Measurements from ENCODE around the gene TANC1. TPM values are rescaled to one million over a fixed set of nuclear protein-coding genes. Genes with fewer than 3 reads are reported as not detected.

Gene TANC1
- total RNA-seq, 1 experiment from 2014 or later, result 7.8 TPM

DNA sequence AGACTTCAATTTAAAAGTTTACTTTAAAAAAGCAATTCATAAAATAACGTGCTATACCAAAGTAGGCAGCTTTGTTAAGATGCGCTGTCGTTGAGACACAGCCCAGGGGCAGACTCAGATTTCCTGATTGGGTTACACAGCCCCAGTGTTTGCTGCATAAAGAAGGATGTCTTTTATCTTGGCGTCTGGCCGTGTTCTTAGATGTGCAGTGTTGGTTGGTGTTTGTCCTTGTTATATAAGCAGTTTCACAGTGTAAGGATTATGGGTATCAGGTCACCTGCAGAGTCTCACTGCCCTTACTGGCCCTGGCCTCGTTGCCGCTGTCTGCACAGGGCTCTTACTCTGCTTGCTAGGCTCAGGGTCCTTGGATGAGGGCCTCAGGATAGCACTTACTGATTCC is 209.5 kb downstream of the TANC1 start:
- no peak for DNase-seq (ENCODE audit: low read depth)
- in situ Hi-C loops (cut with HindIII; ENCODE audit: low pct_unique_long_range_greater_than_20kb, low sequenced_read_pairs), result no loop called here

DNA sequence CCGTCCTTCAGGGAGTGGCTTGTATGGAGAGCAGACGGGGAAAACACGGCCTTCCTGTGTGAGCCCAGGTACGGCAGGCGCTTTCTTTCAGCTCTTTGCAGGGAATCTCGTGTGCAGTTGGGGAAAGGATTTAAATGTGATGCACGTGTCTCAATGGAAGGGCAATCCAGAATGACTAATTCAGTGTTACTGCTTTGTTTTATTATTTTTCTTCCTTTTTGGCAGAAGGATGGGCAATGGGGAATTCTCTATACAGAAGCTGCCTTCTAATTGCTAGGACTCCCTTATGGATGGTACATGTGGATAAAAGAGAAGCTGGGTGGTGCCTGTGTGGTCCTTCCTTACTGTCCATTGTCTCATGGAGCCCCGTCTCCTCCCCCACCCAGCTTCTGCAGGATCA is 210.7 kb downstream of the TANC1 start:
- in situ Hi-C loops (cut with HindIII; ENCODE audit: low pct_unique_long_range_greater_than_20kb, low sequenced_read_pairs), result no loop called here
- no peak for DNase-seq (ENCODE audit: low read depth)

DNA sequence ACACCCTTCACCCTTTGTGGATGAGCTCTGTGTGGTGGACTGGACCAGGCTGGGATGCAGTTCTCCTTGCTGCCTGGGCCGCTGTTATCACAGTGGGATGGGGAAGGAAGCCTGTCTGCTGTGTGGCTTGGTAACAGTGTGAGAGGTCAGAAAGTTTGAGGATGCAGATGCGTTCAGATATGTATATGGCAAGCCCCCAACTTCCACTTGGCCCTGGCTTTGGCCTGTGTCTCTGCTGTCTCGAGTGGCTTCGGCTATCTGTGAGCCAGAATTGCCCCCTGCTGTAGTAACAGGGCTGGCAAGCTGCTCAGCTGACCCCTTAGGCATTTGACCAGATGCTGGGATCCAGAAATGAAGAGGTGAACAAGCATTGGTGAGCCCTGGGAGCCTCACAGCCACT is 211.3 kb downstream of the TANC1 start:
- DNase-seq (ENCODE audit: low read depth), result no peak
- in situ Hi-C loops (cut with HindIII; ENCODE audit: low pct_unique_long_range_greater_than_20kb, low sequenced_read_pairs), result no loop called here

DNA sequence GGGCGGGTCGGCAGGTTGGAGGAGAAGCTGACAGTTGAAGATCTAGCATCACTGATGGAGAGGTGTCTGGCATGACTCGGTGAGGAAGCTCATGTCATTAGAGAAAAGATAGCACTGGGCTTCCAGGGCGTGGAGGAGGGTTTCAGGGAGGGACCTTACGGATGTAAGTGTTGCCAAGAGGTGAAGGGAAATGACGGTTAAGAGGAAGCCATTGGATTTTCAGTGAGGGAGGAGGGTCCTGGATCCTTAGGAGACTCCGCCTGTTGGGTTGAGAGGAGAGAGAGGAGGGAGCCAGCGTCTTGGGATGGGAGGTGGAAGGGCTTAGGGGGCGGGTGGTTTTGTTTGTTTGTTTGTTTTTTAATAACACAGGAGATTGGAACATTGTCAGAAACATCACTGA is 214.9 kb downstream of the TANC1 start:
- in situ Hi-C loops (cut with HindIII; ENCODE audit: low pct_unique_long_range_greater_than_20kb, low sequenced_read_pairs), result no loop called here
- DNase-seq (ENCODE audit: low read depth), result no peak

DNA sequence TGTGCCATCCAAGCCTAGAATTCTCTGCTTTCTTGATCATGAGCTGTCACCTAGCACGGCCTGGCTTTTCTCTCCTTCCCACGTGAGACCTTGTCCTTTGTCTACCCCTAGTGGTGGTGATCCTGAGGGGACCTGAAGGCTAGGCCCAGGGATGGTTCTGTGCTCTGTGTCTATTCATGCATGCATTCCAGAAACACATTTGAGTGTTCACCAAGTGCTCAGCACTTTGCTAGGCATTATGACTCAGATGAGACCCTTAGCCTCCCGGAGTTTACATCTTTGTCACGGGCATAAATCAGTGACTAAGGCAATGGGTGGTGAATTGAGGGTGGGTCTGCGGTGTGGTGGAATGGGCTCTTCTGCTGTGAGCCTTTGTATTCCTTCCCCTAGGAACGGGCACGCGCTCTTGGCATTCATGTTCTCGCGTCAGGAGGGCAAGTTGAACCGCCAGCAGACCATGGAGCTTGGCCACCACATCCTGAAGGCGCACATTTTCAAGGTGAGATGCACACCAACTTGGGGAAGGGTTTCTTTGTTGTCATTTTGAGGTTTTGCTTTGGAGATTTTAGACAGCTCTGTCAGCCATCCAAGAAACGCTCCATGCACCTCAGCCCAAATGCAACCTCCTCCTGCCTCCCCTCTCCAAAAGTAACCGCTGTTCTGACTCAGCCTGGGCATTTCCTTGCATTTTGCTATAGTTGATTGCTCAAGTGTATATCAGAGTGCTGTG is 217.1 kb downstream of the TANC1 start:
- peak; percentile 98 for DNase-seq (ENCODE audit: low read depth)
- in situ Hi-C loops (cut with HindIII; ENCODE audit: low pct_unique_long_range_greater_than_20kb, low sequenced_read_pairs), result no loop called here

DNA sequence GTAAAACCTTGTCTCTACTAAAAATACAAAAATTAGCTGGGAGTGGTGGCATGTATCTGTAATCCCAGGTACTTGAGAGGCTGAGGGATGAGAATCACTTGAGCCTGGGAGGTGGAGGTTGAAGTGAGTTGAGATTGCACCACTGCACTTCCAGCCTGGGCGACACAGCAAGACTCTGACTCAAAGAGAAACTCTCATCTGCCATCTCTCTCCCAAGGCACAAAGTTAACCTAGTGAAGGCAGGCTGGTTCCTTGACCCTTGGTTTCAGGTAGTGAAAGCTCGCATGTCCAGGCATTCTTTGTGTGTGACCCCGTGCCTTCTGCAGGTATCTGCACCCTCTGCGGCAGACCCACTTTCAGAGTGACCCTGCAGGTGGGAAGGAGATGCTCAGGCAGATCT is 218.0 kb downstream of the TANC1 start:
- DNase-seq (ENCODE audit: low read depth), result no peak
- in situ Hi-C loops (cut with HindIII; ENCODE audit: low pct_unique_long_range_greater_than_20kb, low sequenced_read_pairs), result no loop called here

DNA sequence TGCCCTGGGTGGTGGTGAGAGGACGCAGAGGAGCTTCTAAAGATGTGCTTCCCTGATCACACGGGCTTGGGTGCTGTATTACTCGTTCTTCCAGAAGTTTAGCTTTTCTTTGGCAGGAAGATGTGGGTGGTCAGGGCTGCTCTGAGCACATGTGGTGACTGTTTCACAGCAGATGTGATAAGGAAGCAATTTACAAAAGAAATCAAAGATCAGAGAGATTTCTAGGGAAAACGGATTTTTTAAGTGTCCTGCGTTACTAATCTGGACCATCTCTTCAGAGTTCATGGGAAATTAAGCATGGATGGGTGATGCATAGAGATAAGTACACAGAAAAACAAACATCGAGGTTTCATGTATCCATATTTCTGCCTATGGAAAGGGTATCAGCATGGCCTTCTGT is 218.7 kb downstream of the TANC1 start:
- DNase-seq (ENCODE audit: low read depth), result peak; percentile 12
- in situ Hi-C loops (cut with HindIII; ENCODE audit: low pct_unique_long_range_greater_than_20kb, low sequenced_read_pairs), result no loop called here

DNA sequence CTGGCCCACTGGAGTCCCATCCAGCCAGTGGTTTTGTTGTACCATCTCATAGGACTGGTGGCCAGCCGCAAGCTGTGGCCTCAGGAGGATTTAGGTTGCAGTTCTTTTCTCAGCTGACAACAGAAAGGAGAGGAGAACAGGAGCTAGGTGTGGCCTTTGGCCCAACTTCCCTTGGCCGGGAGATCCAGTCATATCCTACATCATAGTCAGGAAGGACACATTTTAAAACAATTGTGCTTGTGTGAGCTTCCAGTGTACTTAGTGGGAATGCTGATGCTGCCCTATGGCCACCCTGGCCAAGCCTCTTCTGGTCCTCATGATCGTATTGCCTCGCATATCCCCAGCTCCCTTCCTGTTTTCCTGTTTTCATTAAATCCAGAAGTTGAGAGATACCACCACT is 220.0 kb downstream of the TANC1 start:
- no peak for DNase-seq (ENCODE audit: low read depth)
- in situ Hi-C loops (cut with HindIII; ENCODE audit: low pct_unique_long_range_greater_than_20kb, low sequenced_read_pairs), result no loop called here

DNA sequence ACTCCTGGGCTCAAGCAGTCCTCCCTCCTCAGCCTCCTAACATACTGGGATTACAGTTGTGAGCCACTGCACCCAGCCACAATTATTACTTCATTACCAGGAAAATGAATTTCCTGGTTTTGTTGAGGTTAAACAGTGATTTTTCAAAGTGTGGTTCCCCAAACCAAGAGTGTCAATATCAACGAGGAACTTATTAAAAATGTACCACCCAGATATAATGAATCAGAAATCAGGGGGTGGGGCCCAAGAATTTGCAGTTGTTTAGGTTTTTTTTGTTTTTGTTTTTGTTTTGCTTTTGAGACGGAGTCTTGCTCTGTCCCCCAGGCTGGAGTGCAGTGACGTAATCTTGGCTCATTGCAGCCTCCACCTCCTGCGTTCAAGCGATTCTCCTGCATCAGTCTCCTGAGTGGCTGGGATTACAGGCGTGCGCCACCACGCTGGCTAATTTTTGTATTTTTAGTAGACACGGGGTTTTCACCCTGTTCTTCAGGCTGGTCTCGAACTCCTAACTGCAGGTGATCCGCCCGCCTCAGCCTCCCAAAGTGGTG is 224.0 kb downstream of the TANC1 start:
- in situ Hi-C loops (cut with HindIII; ENCODE audit: low pct_unique_long_range_greater_than_20kb, low sequenced_read_pairs), result no loop called here
- no peak for DNase-seq (ENCODE audit: low read depth)

DNA sequence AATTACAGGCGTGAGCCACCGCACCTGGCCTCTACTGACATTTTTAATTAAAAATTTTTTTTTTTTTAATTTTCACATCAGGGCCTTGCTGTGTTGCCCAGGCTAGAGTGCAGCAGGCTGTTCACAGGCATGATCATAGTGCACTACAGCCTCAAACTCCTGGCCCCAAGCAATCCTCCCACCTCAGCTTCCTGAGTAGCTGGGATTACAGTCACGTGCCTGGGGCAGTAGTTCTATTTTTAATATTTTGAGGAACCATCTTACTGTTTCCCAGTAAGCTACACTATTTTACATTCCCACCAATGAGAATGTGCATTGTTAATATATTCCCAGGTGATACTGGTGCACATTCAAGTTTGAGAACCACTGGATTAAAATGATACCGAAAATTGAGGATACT is 225.4 kb downstream of the TANC1 start:
- DNase-seq (ENCODE audit: low read depth), result no peak
- in situ Hi-C loops (cut with HindIII; ENCODE audit: low pct_unique_long_range_greater_than_20kb, low sequenced_read_pairs), result no loop called here

DNA sequence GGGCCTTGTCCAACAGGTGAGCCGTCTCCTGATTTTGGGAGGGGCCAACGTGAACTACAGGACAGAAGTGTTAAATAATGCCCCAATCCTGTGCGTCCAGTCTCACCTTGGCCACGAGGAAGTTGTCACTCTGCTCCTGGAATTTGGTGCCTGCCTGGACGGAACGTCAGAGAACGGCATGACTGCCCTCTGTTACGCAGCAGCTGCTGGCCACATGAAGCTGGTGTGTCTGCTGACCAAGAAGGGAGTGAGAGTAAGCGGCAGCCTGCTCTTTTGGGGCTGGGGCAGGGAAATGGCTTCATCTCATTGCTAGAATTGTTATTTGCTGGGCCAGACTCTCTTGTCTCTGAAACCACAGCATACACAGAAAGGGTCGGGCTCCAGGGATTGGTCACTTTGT is 225.8 kb downstream of the TANC1 start:
- in situ Hi-C loops (cut with HindIII; ENCODE audit: low pct_unique_long_range_greater_than_20kb, low sequenced_read_pairs), result no loop called here
- no peak for DNase-seq (ENCODE audit: low read depth)

DNA sequence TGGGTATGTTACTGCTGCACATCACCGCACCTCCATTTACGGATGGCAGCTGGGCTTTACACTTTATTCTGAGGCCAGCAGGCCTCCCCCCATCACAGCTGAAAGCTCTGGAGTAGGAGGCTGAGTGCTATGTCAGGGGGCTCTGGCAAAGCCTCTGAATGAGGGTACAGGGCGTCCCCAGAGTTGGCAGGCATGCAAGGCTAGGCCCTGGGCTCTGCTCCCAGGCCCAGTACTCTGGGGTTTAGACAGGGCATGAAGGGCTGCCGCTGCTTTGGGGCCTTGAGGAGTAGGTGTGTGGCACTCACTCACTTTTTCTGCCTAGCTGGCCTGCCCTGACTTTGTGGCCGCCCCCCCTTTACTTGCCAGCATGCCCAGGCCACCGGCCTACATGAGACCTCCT is 227.3 kb downstream of the TANC1 start:
- in situ Hi-C loops (cut with HindIII; ENCODE audit: low pct_unique_long_range_greater_than_20kb, low sequenced_read_pairs), result no loop called here
- DNase-seq (ENCODE audit: low read depth), result no peak

DNA sequence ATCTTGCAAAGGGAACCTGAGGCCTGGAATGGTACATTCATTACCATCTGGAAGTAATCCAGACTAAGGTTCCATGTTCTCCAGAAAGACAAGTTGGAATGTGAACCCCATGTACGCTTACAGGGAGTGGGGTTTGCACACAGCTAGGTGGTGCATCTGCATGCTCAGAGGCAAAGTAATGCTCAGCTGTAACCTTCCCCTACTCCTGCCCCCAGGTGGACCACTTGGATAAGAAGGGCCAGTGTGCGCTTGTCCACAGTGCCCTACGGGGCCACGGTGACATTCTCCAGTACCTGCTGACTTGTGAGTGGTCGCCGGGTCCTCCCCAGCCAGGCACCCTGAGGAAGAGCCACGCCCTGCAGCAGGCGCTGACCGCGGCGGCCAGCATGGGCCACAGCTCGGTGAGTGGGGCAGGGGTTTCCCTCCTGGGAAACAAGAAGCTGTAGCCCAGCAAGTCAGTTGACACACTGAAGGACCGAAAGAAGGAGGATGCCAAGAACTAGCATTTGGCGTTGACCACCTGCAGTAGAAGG is 228.0 kb downstream of the TANC1 start:
- in situ Hi-C loops (cut with HindIII; ENCODE audit: low pct_unique_long_range_greater_than_20kb, low sequenced_read_pairs), result no loop called here
- DNase-seq (ENCODE audit: low read depth), result no peak

DNA sequence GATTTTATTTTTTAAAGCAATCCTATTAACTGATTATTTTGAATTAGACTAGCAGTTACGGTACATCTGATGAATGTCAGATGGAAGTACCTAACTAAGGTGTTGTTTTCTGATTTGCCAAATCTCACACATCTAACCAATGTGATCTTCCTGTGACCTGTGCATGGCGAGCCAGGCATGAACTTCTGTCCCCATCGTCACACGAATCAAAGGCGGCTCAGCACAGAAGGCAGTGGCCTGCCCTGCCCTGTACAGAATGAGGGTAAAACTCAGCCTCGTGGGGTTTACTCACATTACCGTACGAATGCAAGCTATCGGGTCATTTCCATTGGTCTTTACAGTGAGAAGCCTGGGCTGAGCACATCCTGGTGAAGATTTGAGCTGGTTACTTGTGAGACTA is 230.8 kb downstream of the TANC1 start:
- in situ Hi-C loops (cut with HindIII; ENCODE audit: low pct_unique_long_range_greater_than_20kb, low sequenced_read_pairs), result no loop called here
- DNase-seq (ENCODE audit: low read depth), result no peak

DNA sequence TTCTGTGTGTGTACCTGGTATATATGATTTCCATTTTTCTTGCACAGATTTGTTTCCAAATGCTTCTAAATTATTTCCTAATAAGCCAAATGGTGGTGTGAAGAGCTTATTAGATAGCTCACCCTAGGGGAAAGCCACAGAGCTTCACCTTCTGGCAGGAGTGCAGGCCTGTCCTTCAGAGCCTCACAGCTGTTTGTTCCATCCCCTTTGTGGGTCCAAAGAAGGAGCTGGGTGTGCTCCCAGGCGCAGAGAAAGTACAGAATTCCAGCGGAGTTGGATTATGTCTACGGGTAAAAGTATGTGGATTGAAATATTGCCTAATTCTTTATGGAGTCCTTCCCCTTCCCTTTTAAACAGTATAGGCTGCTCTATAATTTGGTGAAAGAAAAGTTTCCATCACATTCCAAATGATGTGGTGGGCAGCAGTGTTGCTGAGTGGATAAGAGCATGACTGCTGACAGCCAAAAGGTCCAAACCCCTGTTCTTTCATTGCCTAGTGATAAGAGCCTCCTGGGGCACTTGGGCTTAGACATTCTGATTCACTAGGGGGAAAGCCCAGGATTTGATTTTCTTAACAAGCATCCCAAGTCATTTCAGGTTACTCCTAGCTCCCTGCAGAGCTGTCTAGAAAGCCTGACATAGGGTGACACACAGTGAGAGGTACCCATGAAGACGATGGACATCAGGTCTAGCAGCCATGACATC is 231.5 kb downstream of the TANC1 start:
- DNase-seq (ENCODE audit: low read depth), result no peak
- in situ Hi-C loops (cut with HindIII; ENCODE audit: low pct_unique_long_range_greater_than_20kb, low sequenced_read_pairs), result no loop called here

DNA sequence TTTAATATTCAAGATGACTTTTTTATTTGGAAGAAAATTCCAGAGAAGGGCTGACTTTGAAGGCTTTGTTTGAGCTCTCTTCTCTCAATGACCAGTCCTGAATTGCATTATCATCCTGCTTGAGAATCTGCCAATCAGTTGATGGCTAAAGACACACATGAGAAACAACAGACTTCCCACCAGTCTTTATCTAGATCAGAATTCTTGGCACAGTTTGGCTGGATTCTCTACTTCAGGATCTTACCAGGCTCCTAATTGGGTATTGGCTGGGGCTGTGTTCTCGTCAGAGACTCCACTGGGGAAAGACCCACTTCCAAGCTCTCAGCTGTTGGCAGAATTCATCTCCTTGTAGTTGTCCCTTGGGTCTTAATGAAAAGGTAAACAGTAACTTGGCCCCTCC is 232.1 kb downstream of the TANC1 start:
- in situ Hi-C loops (cut with HindIII; ENCODE audit: low pct_unique_long_range_greater_than_20kb, low sequenced_read_pairs), result no loop called here
- DNase-seq (ENCODE audit: low read depth), result no peak

DNA sequence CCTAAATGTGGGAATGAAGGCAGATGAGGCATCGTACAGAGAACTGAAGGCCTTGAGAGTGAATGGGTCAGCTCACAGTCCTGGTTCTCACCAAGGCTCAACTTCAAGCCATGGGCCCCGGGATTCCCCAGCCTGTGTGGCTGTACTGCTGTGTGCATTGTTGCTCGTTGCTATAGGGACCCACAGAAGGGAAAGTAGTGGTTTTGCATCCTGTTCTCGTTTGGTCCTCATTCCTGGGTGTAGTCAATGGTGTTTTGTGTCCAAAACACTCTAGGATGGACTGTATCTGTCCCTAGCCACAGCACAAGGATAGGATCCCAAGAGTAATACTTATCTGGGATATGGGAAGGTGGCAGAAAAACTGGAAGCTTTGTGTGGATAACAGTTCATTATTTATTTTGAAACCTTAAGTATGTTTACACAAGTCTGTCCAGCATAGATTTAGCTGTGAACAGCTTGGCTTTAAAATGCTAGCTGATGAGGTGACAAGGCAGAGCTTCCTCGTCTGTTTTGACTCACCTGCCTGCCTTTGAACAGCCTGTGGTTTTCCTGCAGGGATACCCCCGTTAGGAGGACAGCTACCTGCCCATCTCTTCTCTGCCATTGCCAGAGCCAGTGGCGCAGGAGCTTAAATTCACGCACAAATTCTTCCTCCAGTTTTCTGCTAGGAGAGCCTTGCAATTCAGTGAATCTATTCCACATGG is 233.1 kb downstream of the TANC1 start:
- in situ Hi-C loops (cut with HindIII; ENCODE audit: low pct_unique_long_range_greater_than_20kb, low sequenced_read_pairs), result no loop called here
- no peak for DNase-seq (ENCODE audit: low read depth)

DNA sequence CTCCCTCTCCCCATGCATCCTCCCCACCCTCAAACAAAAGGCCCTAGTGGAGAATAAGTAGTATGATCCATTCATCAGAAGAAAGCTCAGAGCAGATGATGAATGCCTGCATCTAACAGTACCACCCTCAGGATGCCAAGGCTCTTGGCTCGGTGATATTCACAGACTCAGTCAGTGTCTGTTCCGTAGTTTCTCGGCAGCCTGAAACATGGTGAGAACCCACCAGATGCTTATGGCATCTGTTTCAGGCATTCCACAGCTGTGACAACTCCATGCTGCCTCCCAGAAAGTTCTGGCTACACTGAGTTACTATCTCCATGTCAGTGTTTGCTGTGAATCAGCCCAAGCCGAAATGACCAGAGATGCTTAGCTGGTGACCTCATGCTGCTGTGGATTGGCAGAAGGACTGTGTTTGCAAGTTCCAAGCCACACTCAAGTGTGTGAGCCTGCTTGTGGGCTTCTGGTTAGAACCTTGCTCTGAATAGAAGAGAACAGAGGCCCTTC is 234.2 kb downstream of the TANC1 start:
- DNase-seq (ENCODE audit: low read depth), result no peak
- in situ Hi-C loops (cut with HindIII; ENCODE audit: low pct_unique_long_range_greater_than_20kb, low sequenced_read_pairs), result no loop called here

Data from Caki2 (cell line).